Bronchial epithelial cell (primary cell): ENCODE data around the gene GNAS-AS1. TPM values are rescaled to one million over a fixed set of nuclear protein-coding genes. Genes with fewer than 3 reads are reported as not detected.

ENCODE experiments used
- DNase-seq: peaks from one replicate; pipeline ENCODE4 v3.0.0-alpha.2; 2010; ENCODE audit warnings: low read depth
- FAIRE-seq: peaks from 2 replicates; lab custom pipeline; 2011; peaks lifted over from hg19 to GRCh38; lab: Jason Lieb, UNC
- H3K27me3 ChIP-seq: 2 replicates; pipeline ENCODE4 v1.5.1; 2011; ENCODE audit warnings: low read length; ENCODE audit not compliant: control insufficient read depth, insufficient read depth
- H3K36me3 ChIP-seq: 2 replicates; pipeline ENCODE4 v1.5.1; 2011; ENCODE audit warnings: low read length; ENCODE audit not compliant: control insufficient read depth, insufficient read depth
- H3K4me3 ChIP-seq: 2 replicates; pipeline ENCODE4 v1.5.1; 2011; ENCODE audit warnings: mild to moderate bottlenecking, low read depth, low read length, control low read depth
- total RNA-seq: library from RNA; depleted of rRNA; stranded (reverse); fragments of >200 nt; gene quantifications from 2 replicates; pipeline ENCODE4 v1.2.1, GENCODE V29; 2014
- TF ChIP-seq, protein P1 (sequence below): IDR thresholded peaks from 2 replicates; pipeline ENCODE4 v1.5.1; 2011; ENCODE audit warnings: mild to moderate bottlenecking, moderate library complexity, low read length, control low read depth, inconsistent platforms; ENCODE audit not compliant: insufficient read depth, severe bottlenecking

The GNAS-AS1 gene
- total RNA-seq, 1 donor from 2014 or later: 1.3 TPM

DNA sequence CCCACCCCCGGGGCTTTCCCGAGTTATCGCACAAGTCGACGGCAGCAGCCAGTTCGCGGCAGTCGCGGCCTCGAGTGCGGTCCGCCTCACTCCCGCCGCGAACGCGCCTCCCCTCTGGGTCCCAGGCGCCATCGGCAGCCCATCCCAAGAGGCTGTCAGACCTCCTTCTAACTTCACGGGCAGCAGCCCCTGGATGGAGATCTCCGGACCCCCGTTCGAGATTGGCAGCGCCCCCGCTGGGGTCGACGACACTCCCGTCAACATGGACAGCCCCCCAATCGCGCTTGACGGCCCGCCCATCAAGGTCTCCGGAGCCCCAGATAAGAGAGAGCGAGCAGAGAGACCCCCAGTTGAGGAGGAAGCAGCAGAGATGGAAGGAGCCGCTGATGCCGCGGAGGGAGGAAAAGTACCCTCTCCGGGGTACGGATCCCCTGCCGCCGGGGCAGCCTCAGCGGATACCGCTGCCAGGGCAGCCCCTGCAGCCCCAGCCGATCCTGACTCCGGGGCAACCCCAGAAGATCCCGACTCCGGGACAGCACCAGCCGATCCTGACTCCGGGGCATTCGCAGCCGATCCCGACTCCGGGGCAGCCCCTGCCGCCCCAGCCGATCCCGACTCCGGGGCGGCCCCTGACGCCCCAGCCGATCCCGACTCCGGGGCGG, 3.4 kb upstream of the GNAS-AS1 start:
- DNase-seq (no peak), FAIRE-seq (no peak)
- TF ChIP-seq, protein P1, sequence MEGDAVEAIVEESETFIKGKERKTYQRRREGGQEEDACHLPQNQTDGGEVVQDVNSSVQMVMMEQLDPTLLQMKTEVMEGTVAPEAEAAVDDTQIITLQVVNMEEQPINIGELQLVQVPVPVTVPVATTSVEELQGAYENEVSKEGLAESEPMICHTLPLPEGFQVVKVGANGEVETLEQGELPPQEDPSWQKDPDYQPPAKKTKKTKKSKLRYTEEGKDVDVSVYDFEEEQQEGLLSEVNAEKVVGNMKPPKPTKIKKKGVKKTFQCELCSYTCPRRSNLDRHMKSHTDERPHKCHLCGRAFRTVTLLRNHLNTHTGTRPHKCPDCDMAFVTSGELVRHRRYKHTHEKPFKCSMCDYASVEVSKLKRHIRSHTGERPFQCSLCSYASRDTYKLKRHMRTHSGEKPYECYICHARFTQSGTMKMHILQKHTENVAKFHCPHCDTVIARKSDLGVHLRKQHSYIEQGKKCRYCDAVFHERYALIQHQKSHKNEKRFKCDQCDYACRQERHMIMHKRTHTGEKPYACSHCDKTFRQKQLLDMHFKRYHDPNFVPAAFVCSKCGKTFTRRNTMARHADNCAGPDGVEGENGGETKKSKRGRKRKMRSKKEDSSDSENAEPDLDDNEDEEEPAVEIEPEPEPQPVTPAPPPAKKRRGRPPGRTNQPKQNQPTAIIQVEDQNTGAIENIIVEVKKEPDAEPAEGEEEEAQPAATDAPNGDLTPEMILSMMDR: no peak
- Histone ChIP-seq H3K27me3 (peaks cover 9% of the 10 kb centered on the region), H3K36me3 (no peaks in the 10 kb centered on the region), H3K4me3 (no peak overlapping the region)

DNA sequence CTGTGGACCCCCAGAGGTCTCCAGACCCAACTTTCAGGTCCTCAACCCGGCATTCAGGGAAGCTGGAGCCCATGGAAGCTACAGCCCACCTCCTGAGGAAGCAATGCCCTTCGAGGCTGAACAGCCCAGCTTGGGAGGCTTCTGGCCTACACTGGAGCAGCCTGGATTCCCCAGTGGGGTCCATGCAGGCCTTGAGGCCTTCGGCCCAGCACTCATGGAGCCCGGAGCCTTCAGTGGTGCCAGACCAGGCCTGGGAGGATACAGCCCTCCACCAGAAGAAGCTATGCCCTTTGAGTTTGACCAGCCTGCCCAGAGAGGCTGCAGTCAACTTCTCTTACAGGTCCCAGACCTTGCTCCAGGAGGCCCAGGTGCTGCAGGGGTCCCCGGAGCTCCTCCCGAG, 2.8 kb upstream of the GNAS-AS1 start:
- TF ChIP-seq, protein P1: no peak
- Histone ChIP-seq H3K36me3 (no peaks in the 10 kb centered on the region), H3K4me3 (no peak overlapping the region), H3K27me3 (peaks cover 9% of the 10 kb centered on the region)
- FAIRE-seq (no peak), DNase-seq (no peak)

DNA sequence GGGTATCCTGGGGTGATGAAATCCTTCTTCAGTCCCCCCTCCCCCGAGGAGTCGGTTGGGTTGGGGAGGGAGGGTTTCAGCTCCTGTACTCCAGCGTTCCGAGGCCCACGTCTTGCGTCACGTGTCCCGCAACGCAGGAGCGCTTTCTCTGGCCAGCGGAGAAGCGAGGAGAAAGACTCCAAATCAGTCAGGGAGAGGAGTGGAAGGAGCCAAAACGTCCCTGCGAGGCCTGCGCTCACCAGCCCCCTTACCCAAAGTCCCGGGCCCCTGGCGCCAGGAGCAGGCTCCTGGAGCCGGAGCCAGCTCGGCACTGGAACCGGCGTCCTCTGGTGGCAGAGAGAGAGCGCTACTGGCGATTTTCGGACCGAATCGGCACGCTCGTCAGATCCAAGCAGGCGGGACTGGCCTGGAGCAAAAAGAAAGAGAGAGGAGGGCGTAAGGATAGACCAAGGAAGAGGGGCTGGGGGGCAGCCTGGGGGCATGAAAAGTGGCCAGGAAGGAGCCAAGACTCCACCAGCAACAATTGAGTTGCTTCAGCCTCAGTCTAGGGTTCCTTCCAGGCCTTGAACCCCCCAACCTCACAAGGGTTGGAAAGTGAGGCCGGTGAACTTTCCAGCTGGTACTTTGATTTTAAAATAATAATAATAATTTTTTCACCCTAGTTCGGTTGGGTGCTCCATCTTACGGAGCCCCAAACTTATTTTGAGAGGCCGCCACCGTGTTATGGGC, 2.0 kb upstream of the GNAS-AS1 start, which contains the start of gene GNAS:
Gene GNAS, plus strand, starts transcription at position 174 of the 729 bp plus-strand sequence.
- TF ChIP-seq, protein P1: peak; percentile 82
- no peaks in the 10 kb centered on the region for H3K36me3 ChIP-seq
- peak within 1 kb of the TSS; percentile 62 for H3K4me3 ChIP-seq
- DNase-seq (peak; percentile 27), FAIRE-seq (no peak)
- peaks cover 8% of the 10 kb centered on the region for H3K27me3 ChIP-seq

DNA sequence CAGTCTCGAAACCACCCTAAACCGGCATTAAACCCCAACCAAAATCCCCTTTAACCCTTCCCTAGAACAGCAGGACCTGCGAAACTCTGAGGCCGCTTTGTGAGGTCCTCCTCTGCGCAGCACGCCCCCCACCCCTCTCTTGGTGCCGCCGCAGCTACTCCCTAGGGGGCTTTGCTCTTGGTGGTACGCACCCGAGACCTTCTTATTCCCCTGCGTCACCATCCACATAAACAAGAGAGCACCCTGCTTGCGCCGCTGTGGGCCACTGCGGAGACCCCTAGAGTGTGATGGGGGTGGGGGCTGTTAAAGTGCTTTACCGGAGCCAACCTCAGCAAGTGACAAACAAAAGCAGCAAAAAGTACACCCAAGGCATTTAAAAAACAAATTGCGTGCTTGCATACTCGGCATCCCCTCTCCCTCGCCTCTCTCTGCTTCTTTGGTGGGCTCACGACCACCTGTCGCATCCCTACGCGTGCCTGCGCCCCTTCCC, 1.3 kb upstream of the GNAS-AS1 start:
- FAIRE-seq (no peak), DNase-seq (no peak)
- H3K36me3 ChIP-seq: no peaks in the 10 kb centered on the region
- TF ChIP-seq, protein P1: no peak
- no peak overlapping the region for H3K4me3 ChIP-seq
- peaks cover 7% of the 10 kb centered on the region for H3K27me3 ChIP-seq

DNA sequence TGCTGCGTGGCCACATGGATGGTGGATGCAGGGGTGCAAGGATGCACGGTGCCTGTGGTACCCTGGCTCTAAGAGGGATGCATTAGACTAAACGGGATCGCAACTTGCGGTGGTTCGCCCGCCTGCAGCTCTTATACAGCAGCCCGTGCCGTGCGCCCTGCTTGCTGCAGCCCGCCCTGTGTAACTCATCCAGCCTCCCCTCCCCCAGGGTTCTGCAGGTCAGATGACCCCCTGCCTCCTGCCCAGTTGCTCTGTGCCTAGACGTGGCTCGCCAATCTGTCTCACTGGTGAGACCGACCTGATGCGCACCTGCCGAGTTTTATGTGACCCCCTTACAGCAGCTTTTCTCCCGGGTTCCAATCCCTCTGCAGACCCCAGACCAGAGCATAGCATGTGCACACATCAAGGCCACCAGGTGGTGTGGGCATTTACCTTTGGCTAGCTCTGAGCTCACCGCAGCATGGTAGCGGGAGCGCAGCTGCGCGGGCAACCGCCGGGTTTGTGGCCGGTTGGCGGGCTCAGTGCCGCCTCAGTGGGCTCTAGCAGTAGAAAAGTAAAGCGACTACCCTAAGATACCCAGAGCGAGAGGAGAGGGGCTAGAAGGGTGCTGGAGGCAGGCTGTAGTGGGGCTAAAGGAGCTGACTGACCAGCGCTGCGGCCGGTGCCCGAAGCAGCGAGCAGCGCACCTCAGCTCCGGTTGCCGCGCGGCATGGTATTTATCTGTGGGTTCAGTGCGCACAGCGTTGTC, 693 bp upstream of the GNAS-AS1 start:
- TF ChIP-seq, protein P1: no peak
- peak overlapping the region; percentile 62 for H3K4me3 ChIP-seq
- peaks cover 7% of the 10 kb centered on the region for H3K27me3 ChIP-seq
- DNase-seq: no peak
- no peaks in the 10 kb centered on the region for H3K36me3 ChIP-seq
- FAIRE-seq: no peak
